Coronary artery (tissue), 2 donors: ENCODE measurements around the gene SSH3.

ENCODE experiments used
- DNase-seq: peaks from one replicate; pipeline ENCODE4 v3.0.0-alpha.2; 2017; ENCODE audit warnings: low spot score
- H3K27ac ChIP-seq, 2 donors: fragments of 200-600 bp; sonication (generic); one replicate each; pipeline ENCODE4 v1.5.1; 2016 to 2019
- H3K4me3 ChIP-seq: fragments of 200-600 bp; sonication (generic); 2 replicates; pipeline ENCODE4 v1.5.1; 2016; ENCODE audit warnings: mild to moderate bottlenecking, moderate library complexity
- CTCF ChIP-seq: fragments of 200-600 bp; sonication (generic); IDR thresholded peaks from one replicate; pipeline ENCODE4 v1.5.1; 2019; ENCODE audit warnings: antibody characterized with exemption

SSH3 gene

GRCh38 chr11:67310246-67311050, 7.1 kb downstream of the SSH3 start:
- no peak overlapping the region for H3K27ac ChIP-seq
- DNase-seq: peak; percentile 52
- H3K4me3 ChIP-seq: no peak overlapping the region
- TF ChIP-seq CTCF: no peak

DNA sequence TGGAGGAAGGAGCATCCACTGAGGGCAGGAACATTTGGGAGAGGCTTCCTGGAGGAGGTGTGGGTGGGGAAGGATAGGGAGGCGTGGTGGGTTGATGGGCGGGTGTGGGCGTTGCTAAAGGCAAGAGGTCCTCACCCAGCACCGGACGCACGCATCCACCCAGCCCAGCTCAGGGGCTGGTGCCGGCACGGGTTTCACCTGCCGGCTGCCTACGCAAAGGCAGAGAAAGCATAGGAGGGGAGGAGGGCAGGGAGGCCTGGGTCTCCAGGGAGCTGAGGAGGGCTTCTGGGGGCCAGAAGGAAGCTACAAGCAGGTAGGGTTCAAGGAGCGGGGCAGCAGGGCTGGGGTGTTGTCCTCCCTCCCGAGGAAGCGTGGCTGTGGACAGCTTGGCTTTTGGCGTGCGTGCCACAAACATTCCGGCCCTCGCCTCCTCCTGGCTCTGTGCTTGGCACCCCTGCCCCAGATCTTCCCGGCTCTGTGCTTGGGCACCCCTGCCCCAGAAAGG, 7.8 kb downstream of the SSH3 start:
- H3K4me3 ChIP-seq: no peak overlapping the region
- no peak overlapping the region for H3K27ac ChIP-seq
- DNase-seq: peak; percentile 69
- no peak for TF ChIP-seq CTCF

- Histone ChIP-seq H3K4me3 (no peak overlapping the region), H3K27ac (no peak overlapping the region)
- DNase-seq: no peak
- TF ChIP-seq CTCF: no peak
Observed at GRCh38 chr11:67311556-67312082, 8.3 kb downstream of the SSH3 start.

DNA sequence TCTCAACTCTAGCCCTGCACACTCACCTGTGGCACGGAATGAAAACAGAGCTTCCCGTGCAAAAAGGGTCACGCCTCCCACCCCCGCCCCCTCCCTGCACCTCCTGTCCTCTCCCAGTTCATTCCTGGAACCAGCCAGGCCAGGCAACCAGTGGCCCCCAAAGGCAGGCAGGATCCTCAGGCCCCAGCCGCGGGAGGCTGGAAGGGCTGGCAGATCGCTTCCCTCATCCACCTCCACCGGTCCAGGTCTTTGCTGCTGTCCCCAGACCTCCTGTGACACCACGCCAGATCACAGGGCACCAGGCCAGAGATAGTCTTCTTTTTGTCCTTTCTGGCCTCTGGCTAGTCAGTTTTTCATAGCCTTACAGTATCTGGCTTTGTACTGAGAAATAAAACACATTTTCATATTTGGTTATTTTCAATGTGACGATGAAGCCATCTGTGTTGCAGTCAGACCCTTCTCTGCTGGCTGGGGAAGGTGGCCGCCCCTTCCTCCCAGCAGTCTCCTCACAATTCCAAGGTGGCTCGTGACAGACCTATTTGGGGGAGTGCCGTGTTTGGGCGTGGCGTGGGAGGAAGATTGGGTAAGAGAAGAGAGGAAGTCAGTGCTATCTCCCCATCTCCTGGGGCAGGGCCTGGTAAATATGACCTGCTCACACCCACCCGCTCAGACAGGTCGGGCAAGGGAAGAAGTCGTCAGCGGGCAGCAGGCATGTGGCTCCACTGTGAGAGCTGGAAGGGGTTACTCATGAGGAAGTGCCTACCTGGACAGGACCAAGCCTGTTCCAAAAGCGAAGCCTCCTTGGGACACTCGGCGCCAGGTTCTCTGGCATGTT, 9.1 kb downstream of the SSH3 start:
- no peak overlapping the region for H3K4me3 ChIP-seq
- DNase-seq: no peak
- no peak for TF ChIP-seq CTCF
- H3K27ac ChIP-seq: no peak overlapping the region

DNA sequence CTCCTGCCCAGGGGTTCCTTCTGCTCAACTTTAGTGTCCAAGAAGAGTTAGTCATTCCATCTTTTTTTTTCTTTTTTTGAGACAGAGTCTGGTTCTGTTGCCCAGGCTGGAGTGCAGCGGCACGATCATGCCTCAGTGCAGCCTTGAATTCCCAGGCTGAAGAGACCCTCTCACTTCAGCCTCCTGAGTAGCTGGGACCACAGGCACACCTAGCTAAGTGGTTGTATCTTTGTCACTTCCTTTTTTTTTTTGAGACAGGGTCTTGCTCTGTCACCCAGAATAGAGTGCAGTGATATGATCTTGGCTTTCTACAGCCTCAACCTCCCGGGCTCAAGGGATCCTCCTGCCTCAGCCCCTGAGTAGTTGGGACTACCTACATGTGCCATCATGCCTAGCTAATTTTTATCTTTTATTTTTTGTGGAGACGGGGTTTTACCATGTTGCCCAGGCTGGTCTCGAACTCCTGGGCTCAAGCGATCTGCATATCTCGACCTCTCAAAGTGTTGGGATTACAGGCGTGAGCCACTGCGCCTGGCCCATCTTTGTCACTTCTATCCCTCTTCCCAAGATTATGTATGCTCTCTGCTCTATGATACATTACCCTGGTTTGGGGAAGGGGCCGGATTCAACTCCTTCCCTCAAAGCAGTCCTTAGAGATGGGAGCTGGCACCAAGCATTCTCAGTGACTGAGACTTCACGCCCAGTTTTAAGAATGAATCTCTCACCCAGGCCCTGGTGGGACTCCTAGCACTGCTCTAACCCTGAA, 10.0 kb downstream of the SSH3 start:
- H3K4me3 ChIP-seq: no peak overlapping the region
- H3K27ac ChIP-seq: no peak overlapping the region
- TF ChIP-seq CTCF: no peak
- no peak for DNase-seq

- no peak overlapping the region for H3K4me3 ChIP-seq
- H3K27ac ChIP-seq: no peak overlapping the region
- no peak for DNase-seq
- no peak for TF ChIP-seq CTCF
Observed at GRCh38 chr11:67314218-67314617, 10.9 kb downstream of the SSH3 start.
